ENCODE results near the gene TOX4. TPM values are rescaled to one million over a fixed set of nuclear protein-coding genes. Genes with fewer than 3 reads are reported as not detected.
"Not testable (repeated sequence)": the region's sequence is repeated elsewhere in the genome, so short reads cannot be mapped to it uniquely, and the experiment has no call there.

Gene TOX4
- total RNA-seq, 2 donors from 2014 or later = 80.2 to 85.2 TPM

DNA sequence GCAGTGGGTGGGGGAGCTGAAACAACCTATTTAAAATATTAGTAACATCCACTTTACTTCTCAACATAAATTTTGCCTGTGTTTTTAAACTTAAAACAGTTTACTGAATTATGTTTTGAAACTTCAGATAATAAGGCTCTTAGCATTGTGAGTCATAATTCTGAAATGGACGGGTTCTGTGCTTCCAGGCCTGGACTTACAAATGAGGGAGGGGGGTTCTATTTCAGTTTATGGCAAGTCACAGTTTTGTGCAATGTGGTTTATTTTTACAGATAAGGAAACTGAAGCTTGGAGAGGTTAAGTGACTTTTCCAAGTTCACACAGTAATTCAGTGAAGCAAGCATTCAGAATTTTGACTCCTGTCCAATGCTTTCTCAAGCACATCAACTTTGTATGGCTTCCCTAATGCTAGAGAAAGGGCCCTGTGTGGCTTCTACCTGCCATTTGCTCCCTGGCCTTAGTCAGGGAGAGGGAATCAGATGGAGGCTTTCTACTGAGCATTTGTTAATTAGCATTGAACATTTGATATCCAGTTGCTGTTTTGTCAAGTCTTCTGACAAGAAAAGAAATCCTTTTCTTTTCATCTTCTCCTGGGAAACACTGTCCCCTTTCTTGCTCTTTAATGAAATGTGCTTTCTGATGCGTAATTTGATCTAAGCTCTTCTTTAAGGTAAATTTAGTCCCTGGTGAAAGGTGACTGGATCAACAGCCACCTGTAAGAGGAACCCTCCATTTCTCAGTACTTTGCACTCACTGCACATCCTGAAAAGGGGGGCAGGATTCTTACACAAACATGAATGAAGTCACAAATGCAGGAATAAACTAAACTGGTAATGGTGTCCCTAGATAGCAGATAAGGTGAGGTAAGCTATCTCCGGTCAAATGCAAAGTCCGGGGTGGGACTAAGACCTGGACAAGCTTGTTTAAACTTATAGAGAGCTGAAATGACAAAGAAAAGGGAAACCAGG lies 51.7 kb downstream of the TOX4 start:
- intact Hi-C loops (cut with DNase I, micrococcal nuclease) = no loop called here
- ATAC-seq = no peak
- no peak for DNase-seq

DNA sequence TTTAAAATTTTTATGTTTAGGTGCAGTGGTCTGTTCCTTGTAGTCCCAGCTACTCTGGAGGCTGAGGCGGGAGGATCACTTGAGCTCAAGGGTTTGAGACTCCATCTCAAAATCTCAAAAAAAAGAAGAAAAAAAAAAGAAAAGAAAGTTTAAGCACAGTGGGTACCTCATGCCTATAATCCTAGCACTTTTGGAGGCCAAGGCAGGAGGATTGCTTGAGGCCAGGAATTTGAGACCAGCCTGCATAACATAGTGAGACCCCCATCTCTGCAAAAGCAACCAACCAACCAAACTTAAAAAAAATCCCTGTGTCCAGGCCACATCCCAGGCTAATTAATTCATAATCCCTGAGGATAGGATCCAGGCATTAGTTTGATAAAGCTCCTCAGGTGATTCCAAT lies 52.5 kb downstream of the TOX4 start:
- ATAC-seq (no peak), DNase-seq (no peak)
- intact Hi-C loops (cut with DNase I, micrococcal nuclease) = no loop called here

DNA sequence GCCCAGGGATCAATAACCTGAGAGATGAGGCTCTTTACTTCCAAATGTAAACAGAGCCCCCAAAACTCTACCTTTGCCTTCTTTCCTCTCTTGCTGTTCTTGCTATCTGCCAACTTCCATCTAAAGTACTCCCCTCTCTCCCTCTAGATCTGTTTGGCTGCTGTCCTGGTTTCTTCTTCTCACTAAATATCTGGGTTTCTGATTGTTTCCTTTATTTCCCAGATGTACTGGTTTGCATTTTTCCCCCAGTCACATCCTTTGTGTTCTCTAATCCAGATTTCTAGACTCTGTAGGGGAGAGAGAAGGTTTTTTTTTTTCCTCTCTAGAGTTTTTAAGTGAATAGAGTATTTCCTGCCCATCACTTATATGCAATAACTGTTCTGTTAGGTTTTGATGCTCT lies 56.3 kb downstream of the TOX4 start:
- no peak for DNase-seq
- ATAC-seq = no peak
- intact Hi-C loops (cut with DNase I, micrococcal nuclease) = no loop called here

GRCh38 chr14:21534576-21534975 lies 57.6 kb downstream of the TOX4 start:
- no peak for ATAC-seq
- intact Hi-C loops (cut with DNase I, micrococcal nuclease) = no loop called here
- no peak for DNase-seq

DNA sequence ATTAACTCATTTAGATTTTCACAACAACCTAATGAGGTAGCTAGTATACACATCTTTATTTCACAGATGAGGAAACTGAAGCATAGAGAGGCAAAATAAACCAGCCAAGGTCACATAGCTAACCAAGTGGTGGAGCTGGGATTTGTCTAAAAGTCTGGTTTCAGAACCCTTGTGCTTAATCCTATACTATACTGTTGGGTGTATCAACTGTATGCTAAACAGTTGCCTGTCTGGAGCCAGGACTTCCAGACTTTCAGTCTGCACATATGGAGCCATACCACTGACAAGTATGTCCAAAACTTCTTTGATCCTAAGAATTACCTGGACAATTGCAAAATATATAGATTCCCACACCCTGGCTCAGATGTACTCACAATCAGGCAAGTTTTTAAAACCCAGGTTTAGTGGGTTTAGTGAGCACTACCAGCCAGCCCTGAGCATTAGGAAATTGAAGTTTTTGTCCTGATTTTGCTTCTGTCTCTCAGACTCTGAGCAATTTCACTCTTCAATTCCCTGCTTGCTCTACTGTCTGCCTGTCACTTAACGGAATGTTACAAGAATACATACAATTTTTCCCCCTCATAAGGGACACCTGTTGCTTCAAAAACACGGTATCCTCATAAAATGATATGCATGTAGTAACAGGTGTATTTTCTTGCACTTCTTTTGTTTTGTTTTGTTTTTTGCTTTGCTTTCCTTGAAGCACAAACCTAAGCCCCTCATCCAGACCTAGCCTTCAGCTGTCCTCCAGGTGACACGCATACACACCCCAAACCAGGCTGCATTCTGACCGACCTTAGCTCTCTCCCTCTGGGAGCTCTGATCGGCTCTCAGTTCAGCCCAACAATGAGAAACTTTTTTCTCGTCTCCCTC lies 58.8 kb downstream of the TOX4 start:
- intact Hi-C loops (cut with DNase I, micrococcal nuclease) = no loop called here
- ATAC-seq (no peak), DNase-seq (no peak)

- no peak for DNase-seq
- intact Hi-C loops (cut with DNase I, micrococcal nuclease) = no loop called here
- no peak for ATAC-seq
Measured at GRCh38 chr14:21536418-21537089, 59.6 kb downstream of the TOX4 start.

DNA sequence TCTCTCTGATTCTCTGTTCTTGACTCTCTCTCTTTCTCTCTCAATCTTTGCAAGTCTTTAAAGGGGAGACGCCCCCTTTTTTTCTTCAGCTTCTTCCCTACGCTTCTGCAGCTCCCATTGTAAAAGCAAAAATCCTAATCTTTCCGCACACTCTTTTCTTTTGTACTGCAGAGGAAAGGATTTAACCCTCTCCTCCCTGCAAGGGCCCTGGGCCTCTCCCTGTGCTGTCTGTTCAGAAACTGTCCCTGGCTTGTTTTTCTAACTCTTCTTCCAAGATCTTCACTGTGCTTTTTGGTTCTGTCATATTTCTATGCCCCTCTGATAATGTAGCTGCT lies 60.1 kb downstream of the TOX4 start:
- DNase-seq (no peak), ATAC-seq (no peak)
- intact Hi-C loops (cut with DNase I, micrococcal nuclease) = no loop called here

DNA sequence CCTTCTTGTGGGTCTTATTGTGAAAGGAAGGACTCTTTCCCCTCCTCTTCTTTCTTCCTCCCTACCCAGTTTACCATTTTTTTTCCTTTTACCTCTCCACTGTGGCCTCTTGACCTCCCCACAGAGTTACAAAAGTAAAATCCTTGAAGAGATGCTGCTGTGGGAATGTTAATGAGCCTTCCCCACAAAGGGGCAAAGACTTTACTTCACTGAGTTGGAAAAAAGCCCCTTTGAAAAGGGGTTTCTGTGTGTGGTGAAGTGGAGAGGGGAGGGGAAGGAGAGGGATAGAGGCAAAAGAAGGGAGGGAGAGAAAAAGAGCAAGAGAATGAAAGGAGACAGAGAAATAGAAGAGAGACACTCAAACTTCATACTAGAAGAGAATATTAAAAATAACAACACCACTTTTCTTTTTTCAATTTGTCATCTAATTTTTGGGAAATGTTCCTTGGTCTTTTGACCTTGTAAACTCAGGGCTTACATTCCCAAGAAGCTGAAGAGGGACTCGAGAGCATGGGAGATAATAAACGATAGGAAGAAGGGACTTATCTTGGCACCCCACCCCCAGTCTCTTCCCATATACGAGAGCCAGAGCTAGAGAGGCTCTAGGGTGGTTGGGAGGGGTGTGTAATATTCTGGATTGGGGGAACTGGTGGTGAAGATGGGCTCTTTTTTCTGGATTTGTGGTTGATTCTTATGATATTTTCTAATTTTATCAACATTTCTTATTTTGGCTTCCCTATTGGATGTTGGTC lies 62.4 kb downstream of the TOX4 start:
- no peak for DNase-seq
- no peak for ATAC-seq
- intact Hi-C loops (cut with DNase I, micrococcal nuclease) = no loop called here

GRCh38 chr14:21541413-21542074 lies 64.5 kb downstream of the TOX4 start:
- ATAC-seq (no peak), DNase-seq (no peak)
- intact Hi-C loops (cut with DNase I, micrococcal nuclease) = no loop called here

GRCh38 chr14:21543521-21543960 lies 66.5 kb downstream of the TOX4 start:
- ATAC-seq = no peak
- DNase-seq = no peak

DNA sequence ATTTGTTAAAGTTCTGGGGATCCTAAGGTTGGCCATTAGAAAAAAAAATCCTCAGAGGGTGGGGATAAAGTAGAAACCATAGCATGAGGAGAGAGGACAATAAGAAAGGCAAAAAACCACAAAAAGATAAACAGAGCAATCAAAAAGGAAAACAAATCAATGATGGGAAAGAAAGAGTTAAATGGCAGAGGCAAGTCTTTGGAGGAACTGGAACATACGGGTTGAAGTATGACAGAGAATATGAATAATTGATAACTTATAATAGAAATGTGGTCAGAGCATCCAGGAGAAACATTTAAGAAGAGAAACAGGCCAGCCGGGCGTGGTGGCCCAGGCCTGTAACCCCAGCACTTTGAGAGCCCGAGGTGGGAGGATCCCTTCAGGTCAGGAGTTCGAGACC lies 67.0 kb downstream of the TOX4 start:
- ATAC-seq (no peak), DNase-seq (no peak)
- intact Hi-C loops (cut with DNase I, micrococcal nuclease) = no loop called here

More at GRCh38 chr14:21543521-21543960, 66.5 kb downstream of the TOX4 start:
- intact Hi-C loops (cut with DNase I, micrococcal nuclease) = no loop called here

- ATAC-seq; DNase-seq; intact Hi-C loops (cut with DNase I, micrococcal nuclease): not testable (repeated sequence)
Measured at GRCh38 chr14:21544588-21544987, 67.6 kb downstream of the TOX4 start.

Other genes starting within 250 kb of the TOX4 start
- gene HNRNPC, start 207.8 kb upstream of the TOX4 start, total RNA-seq = 100 to 1,000 TPM; 251 to 271 TPM
- gene RPGRIP1, start 197.1 kb upstream of the TOX4 start, total RNA-seq = under 1 TPM in 1 of 2 donors, not detected in 1; 0.17 TPM
- gene SUPT16H, start 93.2 kb upstream of the TOX4 start, total RNA-seq = 10 to 100 TPM; 38.1 to 39.8 TPM
- 10 to 100 TPM; 58.5 to 59.0 TPM for gene CHD8, start 21.1 kb upstream of the TOX4 start, total RNA-seq
- 10 to 100 TPM; 13.3 to 16.0 TPM for gene RAB2B, start 236 bp upstream of the TOX4 start, total RNA-seq
- gene METTL3, start 34.1 kb downstream of the TOX4 start, total RNA-seq = 10 to 100 TPM; 24.2 to 28.9 TPM
- 1 to 10 TPM; 1.1 to 3.8 TPM for gene SALL2, start 49.2 kb downstream of the TOX4 start, total RNA-seq
- gene OR10G3, start 102.9 kb downstream of the TOX4 start, total RNA-seq = not detected
- gene OR10G2, start 157.7 kb downstream of the TOX4 start, total RNA-seq = not detected
- gene OR4E2, start 176.6 kb downstream of the TOX4 start, total RNA-seq = not detected
- not detected for gene OR4E1, start 196.6 kb downstream of the TOX4 start, total RNA-seq